ENCODE data around the gene GGT6.

DNA sequence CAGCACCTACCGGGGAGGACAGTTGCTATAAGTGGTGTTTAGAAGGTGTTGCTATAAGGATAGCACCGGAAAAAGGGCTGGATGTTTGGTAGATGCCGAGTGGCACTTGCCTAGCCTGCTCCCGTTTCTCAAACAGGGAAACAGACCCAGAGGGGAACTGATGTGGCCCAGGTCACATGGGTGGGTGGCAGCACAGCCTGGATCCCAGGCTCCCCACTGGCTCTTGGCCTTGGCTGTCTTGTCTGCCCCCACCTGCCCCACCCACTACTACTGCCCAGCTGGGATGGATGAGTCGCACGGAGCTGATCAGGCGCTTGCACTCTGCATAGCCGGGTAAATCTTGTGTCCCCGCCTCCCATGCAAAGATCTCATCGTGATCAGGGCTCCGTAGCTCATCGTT is 31.2 kb upstream of the GGT6 start:
- no peak for TF ChIP-seq EZH2 (IDR thresholded peaks at IDR 0.05; ENCODE audit: insufficient read depth, low read length)
- no peak for TF ChIP-seq CTCF (IDR thresholded peaks at IDR 0.05; ENCODE audit: insufficient read depth, low read depth, low read length)

Measured in astrocyte (in vitro differentiated cells and primary cell).